K562 (cell line): ENCODE data around the gene PUM1. TPM values are rescaled to one million over a fixed set of nuclear protein-coding genes. Genes with fewer than 3 reads are reported as not detected.

ENCODE experiments used
- ATF2 ChIP-seq: sonication (generic); formaldehyde crosslinking; IDR thresholded peaks from 2 replicates; pipeline ENCODE4 v1.8.1; 2022; ENCODE audit warnings: missing genetic modification reagents
- ATF7 ChIP-seq: fragments of 450-650 bp; IDR thresholded peaks from 2 replicates; pipeline ENCODE4 v1.7.1; 2014; ENCODE audit warnings: mild to moderate bottlenecking, moderate library complexity
- CBX3 ChIP-seq, 2 experiments: IDR thresholded peaks; 1 replicate in 1 of 2; 2 replicates in 1 of 2; pipeline ENCODE4 v1.6.1; 2012; ENCODE audit warnings: inconsistent platforms in 2 of 2, low read length in 2 of 2, borderline replicate concordance in 1 of 2, control low read depth in 1 of 2
- CC2D1A ChIP-seq: fragments of 450-650 bp; IDR thresholded peaks from 2 replicates; pipeline ENCODE4 v1.6.1; 2017; ENCODE audit warnings: mild to moderate bottlenecking
- DEAF1 ChIP-seq: fragments of 450-650 bp; formaldehyde crosslinking; IDR thresholded peaks from 2 replicates; pipeline ENCODE4 v1.4.0; 2020; ENCODE audit warnings: mild to moderate bottlenecking, moderate library complexity
- E2F5 ChIP-seq: sonication (generic); formaldehyde crosslinking; IDR thresholded peaks from 2 replicates; pipeline ENCODE4 v1.8.0; 2022; ENCODE audit warnings: mild to moderate bottlenecking, missing genetic modification reagents
- EGR1 ChIP-seq: fragments of 450-650 bp; conservative IDR thresholded peaks from 2 replicates; pipeline ENCODE4 v1.6.1; 2017; ENCODE audit warnings: mild to moderate bottlenecking
- MYC ChIP-seq, 2 experiments: fragments of 250-450 bp in 1 of 2; sonication (Bioruptor Pico) in 1 of 2; IDR thresholded peaks; 2 replicates each; pipeline versions ENCODE4 v1.5.1 to v1.6.1; 2012 to 2021; ENCODE audit warnings: low read depth in 2 of 2, borderline replicate concordance in 1 of 2, improper control_type of control experiment in 1 of 2, low read length in 1 of 2, mild to moderate bottlenecking in 1 of 2, moderate library complexity in 1 of 2
- SIN3B ChIP-seq: fragments of 450-650 bp; IDR thresholded peaks from 2 replicates; pipeline ENCODE4 v1.6.1; 2017; ENCODE audit warnings: low read depth, mild to moderate bottlenecking, moderate library complexity
- SMAD4 ChIP-seq: fragments of 250-450 bp; sonication (Bioruptor Pico); conservative IDR thresholded peaks from 2 replicates; pipeline ENCODE4 v1.8.0; 2021; ENCODE audit warnings: inconsistent platforms, mild to moderate bottlenecking, moderate library complexity
- ZNF24 ChIP-seq: fragments of 450-650 bp; IDR thresholded peaks from 2 replicates; pipeline ENCODE4 v1.6.1; 2016
- ZNF408 ChIP-seq: fragments of 250-450 bp; sonication (Bioruptor Pico); IDR thresholded peaks from 2 replicates; pipeline ENCODE4 v1.4.0; 2020; ENCODE audit warnings: low read depth, mild to moderate bottlenecking, moderate library complexity
- ZNF696 ChIP-seq: fragments of 250-450 bp; sonication (Bioruptor Pico); conservative IDR thresholded peaks from 2 replicates; pipeline ENCODE4 v1.4.0; 2020; ENCODE audit warnings: mild to moderate bottlenecking, moderate library complexity
- polyA plus RNA-seq, 8 experiments: library from polyadenylated mRNA; depleted of rRNA in 4 of 8; stranded (reverse) in 5 of 8; unstranded in 3 of 8; fragments of >200 nt; fragmentation: Nextera tagmentation in 2 of 8; fragmentation: Illumina TruSeq in 1 of 8; extraction: Ambion mirVana in 2 of 8; extraction: Trizol in 1 of 8; gene quantifications; 2 replicates each; pipeline versions ENCODE4 v1.2.1 to v1.2.3, GENCODE V29; 2011 to 2014; ENCODE audit warnings: inconsistent platforms in 1 of 8, missing spikeins in 1 of 8
- total RNA-seq, 7 experiments: library from RNA; depleted of rRNA in 6 of 7; stranded (reverse); fragments of >200 nt in 6 of 7; fragmentation: Illumina TruSeq in 2 of 7; extraction: Trizol in 2 of 7; gene quantifications; 2 replicates each; pipeline versions ENCODE4 v1.2.1 to v1.2.3, GENCODE V29; 2011 to 2021; ENCODE audit warnings: low replicate concordance in 1 of 7
- TF ChIP-seq, protein P1 (sequence below): fragments of 200-800 bp; sonication (Bioruptor generic); IDR thresholded peaks from 2 replicates; pipeline ENCODE4 v1.6.1; 2017; ENCODE audit warnings: missing genetic modification characterization, missing compliant biosample characterization
- TF ChIP-seq, protein P2 (sequence below): fragments of 150-350 bp; conservative IDR thresholded peaks from 2 replicates; pipeline ENCODE4 v1.6.1; 2014; ENCODE audit warnings: low read length

Gene PUM1
- total and polyA plus RNA-seq, 9 of the 15 experiments (the other 6 are each of a cell fraction or from before 2014, with no cell fraction given), result 37.7 to 104 (median 55.7) TPM

- TF ChIP-seq EGR1 (0 out of 2 replicates have a peak, but pooled peaks have one; percentile 61), ZNF696 (no peak), ZNF24 (peak; percentile 59; the same call in 1 of the 2 replicates), CC2D1A (peak; percentile 96), CBX3 (IDR thresholded peaks at IDR 0.05; ENCODE audit: borderline replicate concordance in 1 of 2, low read length in 2 of 2) (no peak), SMAD4 (CRISPR knock-in tag) (peak; percentile 61), DEAF1 (CRISPR knock-in tag) (peak; percentile 99), ATF7 (peak; percentile 43; the same call in 1 of the 2 replicates), E2F5 (CRISPR knock-in tag) (peak; percentile 86), MYC (IDR thresholded peaks at IDR 0.05; ENCODE audit: low read depth, low read length) (peak; percentile 57), MYC (CRISPR knock-in tag; IDR thresholded peaks at IDR 0.05; ENCODE audit: borderline replicate concordance, low read depth) (0 out of 2 replicates have a peak, but pooled peaks have one; percentile 34), ATF2 (CRISPR knock-in tag) (no peak), SIN3B (no peak), ZNF408 (CRISPR knock-in tag) (no peak)
- TF ChIP-seq, protein P1, sequence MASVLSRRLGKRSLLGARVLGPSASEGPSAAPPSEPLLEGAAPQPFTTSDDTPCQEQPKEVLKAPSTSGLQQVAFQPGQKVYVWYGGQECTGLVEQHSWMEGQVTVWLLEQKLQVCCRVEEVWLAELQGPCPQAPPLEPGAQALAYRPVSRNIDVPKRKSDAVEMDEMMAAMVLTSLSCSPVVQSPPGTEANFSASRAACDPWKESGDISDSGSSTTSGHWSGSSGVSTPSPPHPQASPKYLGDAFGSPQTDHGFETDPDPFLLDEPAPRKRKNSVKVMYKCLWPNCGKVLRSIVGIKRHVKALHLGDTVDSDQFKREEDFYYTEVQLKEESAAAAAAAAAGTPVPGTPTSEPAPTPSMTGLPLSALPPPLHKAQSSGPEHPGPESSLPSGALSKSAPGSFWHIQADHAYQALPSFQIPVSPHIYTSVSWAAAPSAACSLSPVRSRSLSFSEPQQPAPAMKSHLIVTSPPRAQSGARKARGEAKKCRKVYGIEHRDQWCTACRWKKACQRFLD (CRISPR knock-in tag), result no peak
- TF ChIP-seq, protein P2, sequence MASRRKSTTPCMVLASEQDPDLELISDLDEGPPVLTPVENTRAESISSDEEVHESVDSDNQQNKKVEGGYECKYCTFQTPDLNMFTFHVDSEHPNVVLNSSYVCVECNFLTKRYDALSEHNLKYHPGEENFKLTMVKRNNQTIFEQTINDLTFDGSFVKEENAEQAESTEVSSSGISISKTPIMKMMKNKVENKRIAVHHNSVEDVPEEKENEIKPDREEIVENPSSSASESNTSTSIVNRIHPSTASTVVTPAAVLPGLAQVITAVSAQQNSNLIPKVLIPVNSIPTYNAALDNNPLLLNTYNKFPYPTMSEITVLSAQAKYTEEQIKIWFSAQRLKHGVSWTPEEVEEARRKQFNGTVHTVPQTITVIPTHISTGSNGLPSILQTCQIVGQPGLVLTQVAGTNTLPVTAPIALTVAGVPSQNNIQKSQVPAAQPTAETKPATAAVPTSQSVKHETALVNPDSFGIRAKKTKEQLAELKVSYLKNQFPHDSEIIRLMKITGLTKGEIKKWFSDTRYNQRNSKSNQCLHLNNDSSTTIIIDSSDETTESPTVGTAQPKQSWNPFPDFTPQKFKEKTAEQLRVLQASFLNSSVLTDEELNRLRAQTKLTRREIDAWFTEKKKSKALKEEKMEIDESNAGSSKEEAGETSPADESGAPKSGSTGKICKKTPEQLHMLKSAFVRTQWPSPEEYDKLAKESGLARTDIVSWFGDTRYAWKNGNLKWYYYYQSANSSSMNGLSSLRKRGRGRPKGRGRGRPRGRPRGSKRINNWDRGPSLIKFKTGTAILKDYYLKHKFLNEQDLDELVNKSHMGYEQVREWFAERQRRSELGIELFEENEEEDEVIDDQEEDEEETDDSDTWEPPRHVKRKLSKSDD, result 0 out of 2 replicates have a peak, but pooled peaks have one; percentile 29
Measured at GRCh38 chr1:30911059-30911954, 154.2 kb downstream of the PUM1 start (continued).
